Fibroblast of skin of right quadriceps (primary cell): ENCODE data around the gene GARIN5A.

Experiments
- DNase-seq: peaks from one replicate; pipeline ENCODE4 v3.0.0-alpha.2; 2013

Gene GARIN5A

DNA sequence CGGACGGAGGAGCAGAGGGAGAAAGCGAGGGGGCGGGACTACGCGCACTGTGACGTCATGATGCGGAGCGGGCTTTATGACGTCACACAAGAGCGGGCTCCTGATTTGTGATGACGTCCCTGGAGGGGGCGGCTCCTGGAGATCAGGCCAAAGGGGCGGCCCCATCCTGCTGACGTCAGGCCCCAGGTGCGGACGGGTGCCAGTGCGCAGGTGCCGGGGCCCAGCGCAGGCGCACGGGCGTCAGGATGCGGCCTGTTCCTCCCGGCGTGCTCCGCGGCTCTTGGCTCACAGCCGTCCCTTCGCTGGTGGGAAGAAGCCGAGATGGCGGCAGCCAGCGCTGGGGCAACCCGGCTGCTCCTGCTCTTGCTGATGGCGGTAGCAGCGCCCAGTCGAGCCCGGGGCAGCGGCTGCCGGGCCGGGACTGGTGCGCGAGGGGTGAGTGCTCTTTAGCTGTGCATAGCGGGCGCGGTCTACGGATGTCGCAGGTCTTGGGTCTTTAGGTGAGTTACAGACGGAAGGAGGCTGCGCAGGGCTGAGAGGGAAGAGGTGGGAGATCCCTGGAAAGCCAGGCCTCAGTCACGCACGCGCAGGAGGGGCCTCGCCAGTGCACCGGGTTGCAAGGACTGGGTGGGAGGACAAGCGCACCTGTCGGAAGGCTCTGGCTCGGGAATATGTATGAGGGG is at the start of gene GARIN5A, which contains the start of gene EMC10:
Gene GARIN5A (minus strand): TSS at position 625 of the 683 bp plus-strand sequence. CDS start 460 bp downstream, at position 165.
Gene EMC10 (plus strand): TSS at position 284 of the 683 bp plus-strand sequence. CDS start 38 bp downstream, at position 322.
- DNase-seq: peak; percentile 93

- no peak for DNase-seq
These were observed 46.2 kb upstream of the GARIN5A start for GRCh38 chr19:50522881-50523280.

- DNase-seq: no peak
These were observed 44.3 kb upstream of the GARIN5A start for GRCh38 chr19:50520822-50521465.

GRCh38 chr19:50519006-50519575 is 42.4 kb upstream of the GARIN5A start:
- no peak for DNase-seq

- no peak for DNase-seq
These were observed 41.7 kb upstream of the GARIN5A start for GRCh38 chr19:50518091-50519005.

DNA sequence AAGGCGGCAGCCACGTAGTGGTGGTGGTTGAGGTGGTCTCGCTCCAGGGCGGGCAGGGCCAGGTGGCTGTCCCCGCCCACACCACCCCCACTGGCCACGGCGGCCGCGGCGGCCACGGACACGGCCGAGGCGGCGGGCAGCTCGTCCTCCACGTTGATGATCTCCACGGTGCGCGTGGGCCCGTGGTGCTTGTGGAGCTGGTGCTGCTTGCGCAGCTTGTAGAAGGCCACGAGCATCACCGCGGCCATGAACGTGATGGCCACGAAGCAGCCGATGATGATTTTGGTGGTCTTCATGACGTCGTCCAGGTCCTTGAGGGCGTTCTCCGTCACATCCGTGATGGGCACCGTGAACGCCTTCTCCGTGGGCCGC is 41.0 kb upstream of the GARIN5A start:
- no peak for DNase-seq

DNA sequence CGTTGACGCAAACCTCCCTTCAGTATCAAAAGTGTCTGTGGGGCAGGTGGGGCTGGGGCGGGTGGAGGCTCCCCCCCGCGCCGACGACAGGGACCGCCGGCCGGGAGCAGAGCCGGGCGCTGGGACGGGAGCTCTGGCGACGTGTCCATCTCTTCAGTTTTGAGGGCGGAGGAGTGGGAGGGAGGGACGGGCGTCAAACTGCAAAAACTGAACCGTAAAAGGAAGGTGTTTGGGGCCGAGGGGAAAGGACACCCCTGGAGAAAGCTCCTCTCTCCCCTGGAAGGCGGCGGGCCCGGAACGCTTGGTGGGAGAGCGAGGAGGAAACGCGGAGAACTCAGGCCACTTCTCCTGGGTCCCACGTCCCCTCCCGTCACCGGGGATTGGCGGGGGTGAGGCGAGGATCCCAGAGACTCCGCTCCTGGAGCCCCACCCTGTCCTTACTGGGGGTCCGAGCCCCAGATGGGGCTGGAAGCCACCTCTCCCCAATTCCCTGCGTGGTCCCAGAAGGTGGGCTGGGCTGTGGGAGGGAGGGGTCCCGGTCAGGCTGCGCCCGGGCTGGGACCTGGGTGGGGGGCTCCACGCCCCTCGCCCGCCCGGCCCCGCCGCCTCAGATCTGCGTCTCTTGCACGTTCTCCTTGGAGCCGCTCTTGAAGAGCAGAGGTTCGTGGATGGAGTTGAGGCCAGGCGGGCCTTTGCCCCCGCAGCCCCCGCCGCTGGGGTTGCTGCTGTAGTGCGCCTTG is 40.5 kb upstream of the GARIN5A start:
- DNase-seq: no peak

DNA sequence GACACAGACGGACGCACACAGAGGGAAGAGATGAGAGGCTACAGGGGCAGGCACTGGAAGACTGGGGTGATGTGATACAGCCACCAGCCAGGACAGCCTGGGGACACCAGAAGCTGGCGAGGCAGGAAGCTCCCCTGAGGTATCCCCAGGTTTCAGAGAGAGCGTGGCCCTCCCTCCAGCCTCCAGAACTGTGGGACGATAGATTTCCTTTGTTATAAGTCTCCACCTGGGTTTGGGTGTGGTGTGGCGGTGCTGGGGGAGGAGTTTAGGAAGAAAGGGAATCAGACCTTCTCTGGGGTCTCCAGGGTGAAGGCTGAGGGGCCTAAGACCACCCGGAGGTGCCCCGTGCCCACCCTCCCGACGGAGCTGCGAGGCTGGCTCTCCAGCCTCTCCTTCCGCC is 39.8 kb upstream of the GARIN5A start:
- DNase-seq: no peak

DNA sequence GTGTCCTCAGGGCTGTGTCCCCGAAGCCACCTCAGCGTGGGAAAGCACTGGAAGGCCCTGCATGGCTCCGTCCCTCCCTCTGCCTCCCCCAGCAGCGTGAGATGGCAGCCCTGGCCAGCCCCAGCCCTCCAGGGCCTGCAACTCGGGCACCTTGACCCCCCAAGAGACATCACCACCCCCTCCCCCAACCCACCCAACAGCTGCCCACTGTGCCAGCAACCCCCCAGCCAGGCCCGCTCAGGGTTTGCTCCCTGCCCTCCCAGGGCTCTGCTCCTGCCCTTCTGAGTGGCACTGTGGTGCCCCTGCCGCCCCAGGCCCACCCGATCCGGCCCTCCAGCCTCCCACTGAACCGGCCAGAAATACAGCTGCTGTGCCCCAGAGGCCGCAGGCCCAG is 38.5 kb upstream of the GARIN5A start:
- DNase-seq: no peak

DNA sequence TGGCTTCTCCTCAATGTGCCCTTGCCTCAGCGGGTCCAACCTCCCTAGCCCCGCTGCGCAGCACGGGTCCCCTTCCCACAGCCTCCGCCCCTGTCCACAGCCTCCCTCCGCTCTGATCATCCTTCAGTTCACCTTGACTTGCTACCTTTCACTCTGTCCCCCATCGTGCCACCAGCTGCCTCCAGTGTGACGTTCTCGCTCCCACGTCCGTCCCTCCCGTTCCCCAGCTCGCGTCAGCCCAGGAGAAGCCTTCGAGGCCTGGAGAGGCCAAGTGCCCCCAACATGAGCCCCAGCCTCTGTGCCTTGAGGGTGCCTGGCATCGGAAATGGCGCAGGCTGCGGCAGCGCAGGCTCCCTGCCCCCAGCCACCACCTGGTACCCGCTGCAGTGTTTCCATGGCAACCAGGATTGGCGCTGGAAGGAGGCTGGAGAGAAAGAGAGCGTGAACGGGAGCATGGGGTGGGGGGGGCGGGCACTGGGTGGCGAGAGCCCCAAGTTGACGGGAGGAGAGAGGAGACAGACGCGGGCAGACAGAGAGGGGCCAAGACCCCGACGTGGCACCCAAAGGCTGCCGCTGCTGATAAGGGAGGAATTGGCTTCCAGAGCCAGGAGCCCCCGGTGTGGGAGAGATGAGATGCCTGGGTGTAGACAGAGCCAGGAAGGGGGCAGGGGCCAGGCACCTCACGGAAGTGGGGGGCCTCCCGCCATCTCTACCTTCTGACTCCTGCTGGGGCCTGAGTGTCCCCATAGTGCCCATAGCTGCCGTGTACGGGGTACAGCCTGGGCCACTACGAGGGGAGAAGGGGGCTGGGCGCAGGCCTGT is 37.9 kb upstream of the GARIN5A start:
- DNase-seq: no peak

GRCh38 chr19:50513746-50514345 is 37.2 kb upstream of the GARIN5A start, which contains the start of gene ASPDH:
Gene ASPDH (minus strand): TSS chr19:50513913. CDS start chr19:50513823, 90 bp downstream.
- DNase-seq: no peak

DNA sequence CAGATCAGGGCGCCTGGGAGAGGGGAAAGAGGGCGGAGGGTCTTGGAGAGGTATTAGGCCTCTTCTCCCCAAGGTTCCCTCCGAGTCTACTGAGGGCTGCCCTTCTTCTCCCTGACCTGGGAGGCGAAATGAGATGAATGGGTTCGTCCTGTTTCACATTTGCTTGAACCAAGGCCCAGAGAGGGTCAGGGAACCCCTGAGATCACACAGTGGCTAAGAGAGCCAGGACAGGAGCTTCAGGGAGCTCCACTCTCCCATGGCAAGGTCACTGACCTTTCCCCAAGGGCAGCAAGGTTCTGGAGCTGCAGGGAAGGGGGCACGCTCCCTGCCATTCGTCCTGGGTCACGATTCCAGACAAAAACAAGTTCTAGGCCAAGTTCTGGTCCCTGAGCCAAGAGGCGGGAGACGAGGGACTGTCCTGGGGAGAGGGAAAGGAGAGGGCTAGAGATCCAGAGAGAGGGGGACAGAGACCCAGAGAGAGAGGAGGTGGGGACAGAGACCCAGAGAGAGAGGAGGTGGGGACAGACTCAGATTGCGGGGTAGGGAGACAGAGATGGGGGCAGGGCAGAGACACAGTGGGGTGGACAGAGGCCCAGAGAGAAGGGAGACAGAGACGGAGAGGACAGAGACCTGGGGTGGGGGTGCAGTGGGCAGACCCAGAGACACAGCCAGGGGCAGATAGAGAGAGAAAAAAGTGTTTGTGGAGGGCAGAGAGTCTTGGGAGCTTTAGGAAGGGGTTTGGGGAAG is 36.5 kb upstream of the GARIN5A start:
- no peak for DNase-seq

- DNase-seq: no peak
These were observed 35.7 kb upstream of the GARIN5A start for GRCh38 chr19:50512112-50512998.

- DNase-seq: peak; percentile 100
These were observed 34.6 kb upstream of the GARIN5A start, which contains the start of gene JOSD2 for GRCh38 chr19:50511069-50511822. Gene JOSD2 (minus strand): TSS chr19:50511191. CDS start chr19:50510431, 760 bp downstream.

DNA sequence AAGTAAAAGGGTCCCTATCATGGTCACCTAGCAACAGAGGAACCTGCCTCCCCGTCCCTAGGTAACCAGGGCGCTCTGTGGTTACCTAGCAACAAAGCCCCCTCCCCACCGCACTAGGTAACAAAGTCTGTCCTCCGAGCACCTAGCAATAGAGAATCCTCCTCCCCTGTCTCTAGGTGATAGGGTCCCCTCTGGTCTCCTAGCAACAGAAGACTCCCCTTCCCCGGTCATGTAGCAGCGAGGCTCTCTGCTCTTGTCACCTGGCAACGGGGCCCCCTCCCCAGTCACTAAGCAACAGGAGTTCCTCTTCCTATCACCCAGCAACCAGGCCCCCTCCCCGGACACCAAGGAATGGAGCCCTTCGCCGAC is 34.0 kb upstream of the GARIN5A start:
- no peak for DNase-seq

DNA sequence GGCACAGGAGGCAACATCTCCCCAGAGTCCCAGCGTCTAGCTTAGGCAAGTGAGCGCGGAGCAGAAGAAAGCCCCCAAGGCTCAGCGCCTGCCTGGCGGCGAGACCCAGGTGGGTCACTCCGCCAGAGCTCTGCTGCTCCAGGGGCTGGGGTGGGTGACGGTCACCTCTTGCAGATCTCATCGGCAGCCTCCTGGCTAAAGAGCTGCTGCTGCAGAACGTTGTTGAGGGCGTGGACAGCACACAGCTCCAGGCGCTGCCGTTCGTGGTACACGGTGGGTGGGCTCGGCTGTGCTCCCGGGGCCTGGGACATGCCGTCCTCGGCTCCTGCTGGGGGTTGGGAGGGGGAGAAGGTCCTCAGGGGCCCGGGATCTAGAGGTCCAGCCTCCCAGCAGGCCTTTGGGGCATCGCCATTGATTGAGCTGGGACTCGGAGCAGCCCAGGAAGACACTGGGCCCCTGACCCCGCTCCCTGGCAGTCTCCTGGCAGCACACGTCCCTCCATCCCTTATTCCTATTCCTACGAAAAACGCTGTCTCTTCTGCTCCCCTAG is 33.5 kb upstream of the GARIN5A start:
- no peak for DNase-seq

- no peak for DNase-seq
These were observed 32.7 kb upstream of the GARIN5A start for GRCh38 chr19:50509366-50509765.

DNA sequence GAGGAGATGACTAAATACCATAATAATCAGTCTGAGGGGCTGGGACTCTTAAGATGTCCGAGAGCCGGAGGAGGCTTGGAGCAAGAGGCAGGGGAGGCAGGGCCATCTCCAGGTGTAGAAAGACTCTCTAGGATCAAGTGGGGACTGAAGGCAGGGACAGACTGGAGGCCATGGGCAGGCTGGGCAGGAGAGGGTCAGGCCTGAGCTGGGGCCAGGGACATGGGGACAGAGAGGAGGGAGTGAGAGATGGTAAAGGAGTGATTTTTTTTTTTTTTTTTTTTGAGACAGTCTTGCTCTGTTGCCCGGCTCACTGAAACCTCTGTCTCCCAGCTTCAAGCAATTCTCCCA is 32.2 kb upstream of the GARIN5A start:
- DNase-seq: no peak
